GM12873 (cell line): Measurements from ENCODE around the gene MPO.
A peak's percentile ranks its signal among the peaks of the same experiment; 100 is the strongest.

ENCODE experiments used
- TF ChIP-seq, protein P1 (sequence below): IDR thresholded peaks from 2 replicates; pipeline ENCODE4 v1.5.1; 2012; ENCODE audit warnings: low read depth, mild to moderate bottlenecking, moderate library complexity, low read length, control low read depth; ENCODE audit not compliant: insufficient read depth; ENCODE audit errors: missing control alignments

MPO gene

DNA sequence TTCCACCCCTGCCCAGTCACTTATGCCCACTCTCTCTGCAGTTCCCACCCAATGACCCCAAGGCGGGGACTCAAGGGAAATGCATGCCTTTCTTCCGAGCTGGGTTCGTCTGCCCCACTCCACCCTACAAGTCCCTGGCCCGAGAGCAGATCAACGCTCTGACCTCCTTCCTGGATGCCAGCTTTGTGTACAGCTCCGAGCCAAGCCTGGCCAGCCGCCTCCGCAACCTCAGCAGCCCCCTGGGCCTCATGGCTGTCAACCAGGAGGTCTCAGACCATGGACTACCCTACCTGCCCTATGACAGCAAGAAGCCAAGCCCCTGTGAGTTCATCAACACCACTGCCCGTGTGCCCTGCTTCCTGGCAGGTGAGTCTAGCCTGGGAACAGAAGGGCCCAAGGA lies 28.6 kb downstream of the MPO start:
- TF ChIP-seq, protein P1, sequence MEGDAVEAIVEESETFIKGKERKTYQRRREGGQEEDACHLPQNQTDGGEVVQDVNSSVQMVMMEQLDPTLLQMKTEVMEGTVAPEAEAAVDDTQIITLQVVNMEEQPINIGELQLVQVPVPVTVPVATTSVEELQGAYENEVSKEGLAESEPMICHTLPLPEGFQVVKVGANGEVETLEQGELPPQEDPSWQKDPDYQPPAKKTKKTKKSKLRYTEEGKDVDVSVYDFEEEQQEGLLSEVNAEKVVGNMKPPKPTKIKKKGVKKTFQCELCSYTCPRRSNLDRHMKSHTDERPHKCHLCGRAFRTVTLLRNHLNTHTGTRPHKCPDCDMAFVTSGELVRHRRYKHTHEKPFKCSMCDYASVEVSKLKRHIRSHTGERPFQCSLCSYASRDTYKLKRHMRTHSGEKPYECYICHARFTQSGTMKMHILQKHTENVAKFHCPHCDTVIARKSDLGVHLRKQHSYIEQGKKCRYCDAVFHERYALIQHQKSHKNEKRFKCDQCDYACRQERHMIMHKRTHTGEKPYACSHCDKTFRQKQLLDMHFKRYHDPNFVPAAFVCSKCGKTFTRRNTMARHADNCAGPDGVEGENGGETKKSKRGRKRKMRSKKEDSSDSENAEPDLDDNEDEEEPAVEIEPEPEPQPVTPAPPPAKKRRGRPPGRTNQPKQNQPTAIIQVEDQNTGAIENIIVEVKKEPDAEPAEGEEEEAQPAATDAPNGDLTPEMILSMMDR: no peak

DNA sequence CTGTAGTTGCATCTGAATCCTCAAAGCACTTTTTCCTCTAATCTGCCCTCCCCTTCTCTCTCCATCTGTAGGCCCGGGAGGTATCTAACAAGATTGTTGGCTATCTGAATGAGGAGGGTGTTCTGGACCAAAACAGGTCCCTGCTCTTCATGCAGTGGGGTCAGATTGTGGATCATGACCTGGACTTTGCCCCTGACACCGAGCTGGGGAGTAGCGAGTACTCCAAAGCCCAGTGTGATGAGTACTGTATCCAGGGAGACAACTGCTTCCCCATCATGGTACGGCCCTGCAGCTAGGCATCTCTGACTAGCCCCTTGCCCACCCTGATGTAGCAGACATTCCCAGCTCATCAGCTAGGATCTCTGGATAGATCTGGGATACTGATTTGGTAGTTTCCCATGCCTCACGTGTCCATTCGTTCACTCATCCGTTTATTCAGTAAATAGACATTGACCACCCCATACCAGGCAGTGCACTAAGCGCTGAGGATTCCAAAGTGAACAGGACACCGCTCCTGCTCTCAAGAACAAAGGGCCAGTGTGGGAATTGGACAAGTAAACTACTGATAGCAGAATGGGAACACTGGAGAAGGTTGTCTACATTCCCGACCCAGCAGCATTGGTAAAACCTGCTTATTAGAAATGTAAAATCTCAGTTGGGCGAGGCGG lies 30.3 kb downstream of the MPO start:
- TF ChIP-seq, protein P1: no peak

DNA sequence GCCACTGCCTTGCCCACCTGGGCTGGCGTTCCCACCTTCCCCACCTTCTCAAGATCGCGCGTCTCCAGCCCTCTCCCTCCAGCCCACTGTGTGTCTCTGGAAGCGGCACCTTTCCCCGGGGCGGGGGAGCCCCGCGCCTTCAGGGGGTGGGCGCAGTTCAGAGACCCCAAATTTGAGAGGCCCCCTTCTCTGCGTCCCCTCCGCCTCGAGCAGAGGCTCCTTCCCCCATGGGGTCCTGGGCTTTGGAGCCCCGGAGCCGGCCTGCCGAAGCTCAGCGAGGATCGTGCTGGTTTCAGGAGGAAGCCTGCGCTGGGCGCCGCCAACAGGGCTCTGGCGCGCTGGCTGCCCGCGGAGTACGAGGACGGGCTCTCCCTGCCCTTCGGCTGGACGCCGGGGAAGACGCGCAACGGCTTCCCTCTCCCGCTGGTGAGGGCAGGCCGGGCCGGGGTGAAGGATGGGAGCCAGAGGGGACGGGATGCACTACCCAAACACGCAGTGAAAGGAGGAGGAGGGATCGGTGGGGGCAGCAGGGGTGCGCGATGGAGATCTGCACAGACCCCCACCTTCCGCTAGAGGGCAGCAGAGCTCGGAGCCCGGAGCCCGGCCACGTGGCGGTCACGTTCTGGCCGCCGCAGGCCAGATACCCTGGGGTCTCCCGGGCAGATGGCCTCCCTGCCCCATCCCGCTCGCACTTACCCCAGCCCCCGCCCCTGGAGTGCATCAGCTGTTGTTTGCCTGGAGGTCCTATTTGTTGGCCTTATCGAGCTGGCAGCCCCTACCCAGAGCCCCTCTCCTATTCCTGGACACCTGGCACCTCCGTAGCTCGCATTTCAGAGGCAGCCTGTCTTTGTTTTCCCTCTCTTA lies 31.2 kb downstream of the MPO start:
- TF ChIP-seq, protein P1: peak; percentile 93

DNA sequence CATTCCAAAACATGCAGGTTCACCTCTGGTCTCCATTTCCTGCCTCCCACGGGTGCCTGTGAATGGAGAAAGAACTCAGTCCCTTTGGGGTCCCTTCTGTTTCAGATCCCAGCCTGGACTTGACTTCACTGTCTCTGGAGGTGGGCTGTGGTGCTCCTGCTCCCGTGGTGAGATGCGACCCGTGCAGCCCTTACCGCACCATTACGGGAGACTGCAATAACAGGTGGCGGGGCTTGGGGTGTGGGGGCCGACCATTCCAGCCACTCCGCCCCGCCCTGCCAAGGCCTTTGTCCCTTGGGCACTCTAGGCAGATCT lies 31.8 kb downstream of the MPO start:
- TF ChIP-seq, protein P1: no peak

DNA sequence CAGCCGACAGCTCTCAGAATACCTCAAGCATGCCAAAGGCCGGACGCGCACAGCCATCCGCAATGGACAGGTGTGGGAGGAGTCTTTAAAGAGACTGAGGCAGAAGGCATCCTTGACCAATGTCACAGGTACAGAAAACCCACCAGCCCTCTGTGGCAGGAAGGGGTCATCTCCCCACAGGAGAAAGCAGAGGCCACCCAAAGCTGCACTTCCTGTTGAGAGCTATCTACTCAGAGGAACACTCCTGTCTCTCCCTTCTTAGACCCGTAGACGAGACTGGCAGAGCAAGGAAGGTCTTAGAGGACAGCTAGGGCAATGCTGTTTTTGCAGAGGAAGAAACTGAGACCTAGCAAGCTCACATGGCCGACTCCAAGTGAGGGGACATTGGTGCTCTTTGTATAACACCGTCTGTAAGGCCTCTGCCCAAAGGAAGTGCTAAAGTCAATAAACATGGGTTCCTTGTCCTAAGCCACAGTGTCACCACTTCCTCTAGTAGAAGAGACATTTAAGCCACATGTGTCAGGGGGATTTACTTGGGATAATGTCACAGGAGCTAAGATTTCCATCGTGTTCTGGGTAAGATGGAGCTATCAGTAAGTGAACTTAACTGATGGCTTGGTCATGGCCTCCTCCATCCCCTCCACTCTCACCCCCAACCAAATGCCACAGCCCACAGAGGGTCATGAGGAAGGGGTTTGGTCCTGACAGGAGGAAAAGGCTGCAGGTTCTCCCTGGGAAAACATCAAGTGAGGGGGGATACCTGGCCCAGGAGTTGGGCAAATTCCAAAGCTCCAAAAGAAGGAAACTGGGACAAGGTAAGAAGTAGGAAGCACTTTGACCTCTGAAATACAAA lies 33.0 kb downstream of the MPO start:
- TF ChIP-seq, protein P1: no peak

DNA sequence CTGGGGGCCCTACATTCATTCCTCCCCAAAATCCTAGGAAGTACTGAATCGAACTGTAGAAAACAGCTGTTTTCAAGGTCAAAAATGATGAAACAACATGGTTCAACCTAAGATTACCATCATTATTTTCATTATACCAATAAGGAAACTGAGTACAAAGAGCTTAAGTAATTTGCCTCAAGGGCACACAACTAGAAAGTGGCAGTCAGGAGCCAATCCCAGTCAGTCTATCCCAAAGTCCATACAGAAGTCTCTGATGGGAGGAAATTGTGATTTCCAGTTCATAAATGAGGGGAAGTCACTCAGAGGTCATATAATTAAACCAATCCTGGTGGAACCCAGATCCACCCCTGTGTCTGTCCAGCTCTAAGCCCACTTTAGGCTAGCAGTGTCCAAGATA lies 34.0 kb downstream of the MPO start:
- TF ChIP-seq, protein P1: no peak
